Parathyroid adenoma (tissue), 2 donors: ENCODE data around the gene P2RX1.

Experiments used
- H2AFZ ChIP-seq: fragments of 300-600 bp; sonication (generic); one replicate; pipeline ENCODE4 v1.7.0; 2017; ENCODE audit warnings: antibody characterized with exemption, mild to moderate bottlenecking
- H3K27ac ChIP-seq: fragments of 300-600 bp; sonication (generic); one replicate; pipeline ENCODE4 v1.7.0; 2017
- H3K27me3 ChIP-seq: fragments of 300-600 bp; sonication (generic); one replicate; pipeline ENCODE4 v1.7.0; 2017; ENCODE audit warnings: low read length; ENCODE audit not compliant: control insufficient read depth, insufficient read depth
- H3K36me3 ChIP-seq: fragments of 300-600 bp; sonication (generic); one replicate; pipeline ENCODE4 v1.7.0; 2017; ENCODE audit warnings: low read length; ENCODE audit not compliant: control insufficient read depth, insufficient read depth
- H3K4me1 ChIP-seq: fragments of 300-600 bp; sonication (generic); one replicate; pipeline ENCODE4 v1.7.0; 2017; ENCODE audit warnings: control low read depth
- H3K4me2 ChIP-seq: fragments of 300-600 bp; sonication (generic); one replicate; pipeline ENCODE4 v1.7.0; 2017; ENCODE audit warnings: low read length
- H3K4me3 ChIP-seq: fragments of 300-600 bp; sonication (generic); one replicate; pipeline ENCODE4 v1.7.0; 2017; ENCODE audit warnings: low read depth, low read length
- H3K79me2 ChIP-seq: fragments of 300-600 bp; sonication (generic); one replicate; pipeline ENCODE4 v1.7.0; 2017; ENCODE audit warnings: control low read depth
- H3K9ac ChIP-seq: fragments of 300-600 bp; sonication (generic); one replicate; pipeline ENCODE4 v1.7.0; 2017; ENCODE audit warnings: mild to moderate bottlenecking
- H3K9me3 ChIP-seq: fragments of 300-600 bp; sonication (generic); one replicate; pipeline ENCODE4 v1.7.0; 2017; ENCODE audit warnings: low read length; ENCODE audit not compliant: control insufficient read depth
- CTCF ChIP-seq: fragments of 300-600 bp; sonication (generic); IDR thresholded peaks from one replicate; pipeline ENCODE4 v1.7.0; 2017; ENCODE audit warnings: antibody characterized with exemption, mild to moderate bottlenecking
- donor health status: primary hyperparathyroidism.

The P2RX1 gene

GRCh38 chr17:3896108-3896967 lies 19.9 kb downstream of the P2RX1 start:
- Histone ChIP-seq H2AFZ (no peak overlapping the region), H3K4me3 (no peak overlapping the region), H3K4me2 (no peak overlapping the region), H3K9ac (no peak overlapping the region), H3K4me1 (peaks cover 10% of the 10 kb centered on the region), H3K36me3 (no peaks in the 10 kb centered on the region), H3K27ac (no peak overlapping the region), H3K79me2 (no peaks in the 10 kb centered on the region), H3K9me3 (no peaks in the 10 kb centered on the region), H3K27me3 (no peaks in the 10 kb centered on the region)
- no peak for TF ChIP-seq CTCF

GRCh38 chr17:3895354-3895753 lies 20.9 kb downstream of the P2RX1 start:
- Histone ChIP-seq H3K36me3 (no peaks in the 10 kb centered on the region), H3K4me3 (no peak overlapping the region), H3K9me3 (no peaks in the 10 kb centered on the region), H3K27ac (peak overlapping the region; percentile 67), H2AFZ (peak overlapping the region; percentile 54), H3K4me1 (peaks cover 10% of the 10 kb centered on the region), H3K9ac (no peak overlapping the region), H3K4me2 (no peak overlapping the region), H3K27me3 (no peaks in the 10 kb centered on the region), H3K79me2 (no peaks in the 10 kb centered on the region)
- no peak for TF ChIP-seq CTCF

DNA sequence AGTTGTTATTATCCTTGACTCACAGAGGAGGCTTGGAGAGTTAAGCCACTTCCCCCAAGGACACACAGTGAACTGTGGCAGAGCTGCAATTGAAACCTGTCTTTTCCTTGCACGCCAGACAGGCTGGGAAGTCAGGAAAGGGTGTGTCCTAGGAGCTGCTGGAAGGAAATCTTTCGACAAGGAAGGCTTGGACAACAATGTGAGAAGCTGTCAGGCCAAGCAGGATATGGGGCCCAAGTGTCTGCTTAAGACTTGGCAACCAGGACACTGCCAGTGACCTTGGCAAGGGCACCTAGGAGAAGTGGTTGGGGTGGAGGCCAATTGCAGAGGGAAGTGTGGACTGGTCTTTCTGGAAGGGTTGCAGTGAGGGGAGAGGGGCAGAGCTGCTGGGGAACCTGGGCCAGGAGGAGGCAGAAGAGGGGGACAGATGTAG lies 21.3 kb downstream of the P2RX1 start:
- H3K9me3 ChIP-seq: no peaks in the 10 kb centered on the region
- H3K4me1 ChIP-seq: peaks cover 10% of the 10 kb centered on the region
- H3K4me2 ChIP-seq: no peak overlapping the region
- no peak overlapping the region for H3K4me3 ChIP-seq
- no peak overlapping the region for H3K9ac ChIP-seq
- H3K36me3 ChIP-seq: no peaks in the 10 kb centered on the region
- no peak for TF ChIP-seq CTCF
- H2AFZ ChIP-seq: peak overlapping the region; percentile 54
- H3K27me3 ChIP-seq: no peaks in the 10 kb centered on the region
- peak overlapping the region; percentile 67 for H3K27ac ChIP-seq
- H3K79me2 ChIP-seq: no peaks in the 10 kb centered on the region

- Histone ChIP-seq H3K4me2 (peak overlapping the region; percentile 71), H3K9ac (no peak overlapping the region), H3K27me3 (no peaks in the 10 kb centered on the region), H3K4me3 (peak overlapping the region; percentile 53), H3K27ac (peak overlapping the region; percentile 67), H3K9me3 (no peaks in the 10 kb centered on the region), H3K79me2 (no peaks in the 10 kb centered on the region), H2AFZ (peak overlapping the region; percentile 54), H3K36me3 (no peaks in the 10 kb centered on the region), H3K4me1 (peaks cover 10% of the 10 kb centered on the region)
- no peak for TF ChIP-seq CTCF
Measured at GRCh38 chr17:3894188-3894587, 22.1 kb downstream of the P2RX1 start.

DNA sequence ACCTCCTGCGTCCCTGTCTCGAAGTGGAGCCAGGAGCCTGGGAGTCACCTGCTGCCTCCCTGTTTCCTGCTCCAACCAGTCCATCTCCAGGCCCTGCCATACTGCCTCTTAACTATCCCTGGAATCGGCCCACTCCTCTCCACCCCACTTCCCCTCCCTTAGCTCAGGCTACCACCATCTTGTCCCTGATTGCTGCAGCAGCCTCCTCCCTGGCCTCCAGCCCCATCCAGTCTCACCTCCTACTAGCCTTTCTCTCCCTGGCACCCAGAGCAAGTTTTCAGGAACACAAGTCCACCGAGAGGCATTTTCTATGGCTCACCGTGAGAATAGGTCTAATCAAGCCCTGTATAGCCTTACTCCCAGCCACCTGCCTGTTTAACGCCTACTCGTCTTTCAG lies 22.5 kb downstream of the P2RX1 start:
- peak overlapping the region; percentile 99 for H2AFZ ChIP-seq
- no peaks in the 10 kb centered on the region for H3K27me3 ChIP-seq
- H3K9me3 ChIP-seq: no peaks in the 10 kb centered on the region
- peak overlapping the region; percentile 67 for H3K27ac ChIP-seq
- H3K4me2 ChIP-seq: peak overlapping the region; percentile 71
- H3K36me3 ChIP-seq: no peaks in the 10 kb centered on the region
- H3K4me3 ChIP-seq: peak overlapping the region; percentile 53
- H3K9ac ChIP-seq: no peak overlapping the region
- H3K79me2 ChIP-seq: no peaks in the 10 kb centered on the region
- TF ChIP-seq CTCF: no peak
- H3K4me1 ChIP-seq: peaks cover 10% of the 10 kb centered on the region
